HepG2 (cell line): ENCODE results near the gene PGC. TPM values are rescaled to one million over a fixed set of nuclear protein-coding genes. Genes with fewer than 3 reads are reported as not detected.
A peak's percentile ranks its signal among the peaks of the same experiment; 100 is the strongest.

Experiments
- ARID5B ChIP-seq: IDR thresholded peaks from 2 replicates; pipeline ENCODE4 v1.4.0; 2020; ENCODE audit warnings: mild to moderate bottlenecking, missing genetic modification reagents
- DNMT1 ChIP-seq: sonication (generic); formaldehyde crosslinking; IDR thresholded peaks from 2 replicates; pipeline ENCODE4 v1.5.1; 2020; ENCODE audit warnings: mild to moderate bottlenecking, missing genetic modification reagents
- EEA1 ChIP-seq: sonication (generic); formaldehyde crosslinking; IDR thresholded peaks from 2 replicates; pipeline ENCODE4 v1.5.1; 2020; ENCODE audit warnings: mild to moderate bottlenecking, missing genetic modification reagents, borderline replicate concordance
- FIP1L1 ChIP-seq: fragments of 200-400 bp; formaldehyde crosslinking; IDR thresholded peaks from 2 replicates; pipeline ENCODE4 v1.6.1; 2018; ENCODE audit warnings: low read depth, mild to moderate bottlenecking, low read length, moderate library complexity, borderline replicate concordance; ENCODE audit not compliant: insufficient read depth
- HDAC2 ChIP-seq: sonication (generic); formaldehyde crosslinking; IDR thresholded peaks from 2 replicates; pipeline ENCODE4 v1.4.0; 2020; ENCODE audit warnings: missing genetic modification reagents
- KLF16 ChIP-seq, 2 experiments: sonication (generic) in 1 of 2; formaldehyde crosslinking in 1 of 2; IDR thresholded peaks; 2 replicates each; pipeline versions ENCODE4 v1.6.1 to v1.8.0; 2016 to 2023; ENCODE audit warnings: missing genetic modification reagents in 2 of 2, missing compliant biosample characterization in 1 of 2
- MIXL1 ChIP-seq: IDR thresholded peaks from 2 replicates; pipeline ENCODE4 v1.6.1; 2016
- MXD4 ChIP-seq: IDR thresholded peaks from 2 replicates; pipeline ENCODE4 v1.6.1; 2016; ENCODE audit warnings: mild to moderate bottlenecking, missing biosample characterization, missing genetic modification reagents
- MXI1 ChIP-seq: IDR thresholded peaks from 3 replicates; pipeline ENCODE4 v1.6.1; 2012; ENCODE audit warnings: low read depth, low read length, inconsistent platforms, borderline replicate concordance
- MYC ChIP-seq: sonication (generic); formaldehyde crosslinking; IDR thresholded peaks from 2 replicates; pipeline ENCODE4 v1.9.0; 2021; ENCODE audit warnings: missing genetic modification reagents, borderline replicate concordance
- SMAD3 ChIP-seq: sonication (generic); formaldehyde crosslinking; IDR thresholded peaks from 2 replicates; pipeline ENCODE4 v1.4.0; 2020; ENCODE audit warnings: missing genetic modification reagents
- SP140L ChIP-seq: sonication (generic); formaldehyde crosslinking; IDR thresholded peaks from 2 replicates; pipeline ENCODE4 v1.4.0; 2020; ENCODE audit warnings: missing genetic modification reagents, borderline replicate concordance
- STAG1 ChIP-seq: sonication (generic); formaldehyde crosslinking; IDR thresholded peaks from 2 replicates; pipeline ENCODE4 v1.4.0; 2020; ENCODE audit warnings: missing genetic modification reagents
- YY1 ChIP-seq: IDR thresholded peaks from 2 replicates; pipeline ENCODE4 v1.6.1; 2011; ENCODE audit warnings: low read length, low read depth, moderate library complexity, mild to moderate bottlenecking; ENCODE audit not compliant: insufficient read depth, insufficient replicate concordance
- ZNF143 ChIP-seq: sonication (generic); formaldehyde crosslinking; IDR thresholded peaks from 2 replicates; pipeline ENCODE4 v1.4.0; 2020; ENCODE audit warnings: missing genetic modification reagents
- ZNF430 ChIP-seq: sonication (generic); formaldehyde crosslinking; IDR thresholded peaks from 2 replicates; pipeline ENCODE4 v1.9.0; 2021; ENCODE audit warnings: mild to moderate bottlenecking, missing genetic modification reagents
- ZNF556 ChIP-seq: sonication (generic); formaldehyde crosslinking; IDR thresholded peaks from 2 replicates; pipeline ENCODE4 v1.4.0; 2020; ENCODE audit warnings: mild to moderate bottlenecking, missing genetic modification reagents, borderline replicate concordance
- polyA plus RNA-seq, 8 experiments: library from polyadenylated mRNA; depleted of rRNA in 3 of 8; stranded (reverse) in 7 of 8; unstranded in 1 of 8; fragments of >200 nt; fragmentation: Illumina TruSeq in 4 of 8; extraction: Trizol in 4 of 8; gene quantifications; 2 replicates each; pipeline versions ENCODE4 v1.2.1 to v1.2.3, GENCODE V29; 2011 to 2016; ENCODE audit warnings: low read depth in 4 of 8, missing spikeins in 1 of 8, mixed read lengths in 1 of 8; ENCODE audit not compliant: insufficient read depth in 1 of 8
- total RNA-seq, 5 experiments: library from RNA; depleted of rRNA; stranded (reverse); fragments of >200 nt; fragmentation: Illumina TruSeq; extraction: Trizol; gene quantifications; 2 replicates each; pipeline ENCODE4 v1.2.3, GENCODE V29; 2016; ENCODE audit warnings: low read depth in 1 of 5
- TF ChIP-seq, protein P1 (sequence below): sonication (generic); formaldehyde crosslinking; IDR thresholded peaks from 2 replicates; pipeline ENCODE4 v1.8.1; 2022; ENCODE audit warnings: low read depth, mild to moderate bottlenecking, missing genetic modification reagents
- TF ChIP-seq, protein P2 (sequence below): sonication (generic); formaldehyde crosslinking; IDR thresholded peaks from 2 replicates; pipeline ENCODE4 v1.8.1; 2023; ENCODE audit warnings: mild to moderate bottlenecking, missing genetic modification reagents
- TF ChIP-seq, protein P3 (sequence below): sonication (generic); formaldehyde crosslinking; IDR thresholded peaks from 2 replicates; pipeline ENCODE4 v1.4.0; 2020; ENCODE audit warnings: low read depth, mild to moderate bottlenecking, missing genetic modification reagents

PGC gene
- total and polyA plus RNA-seq, 2 of the 13 experiments (the other 11 are each of a cell fraction or from before 2014, with no cell fraction given), result 426 to 502 TPM

- TF ChIP-seq, protein P1, sequence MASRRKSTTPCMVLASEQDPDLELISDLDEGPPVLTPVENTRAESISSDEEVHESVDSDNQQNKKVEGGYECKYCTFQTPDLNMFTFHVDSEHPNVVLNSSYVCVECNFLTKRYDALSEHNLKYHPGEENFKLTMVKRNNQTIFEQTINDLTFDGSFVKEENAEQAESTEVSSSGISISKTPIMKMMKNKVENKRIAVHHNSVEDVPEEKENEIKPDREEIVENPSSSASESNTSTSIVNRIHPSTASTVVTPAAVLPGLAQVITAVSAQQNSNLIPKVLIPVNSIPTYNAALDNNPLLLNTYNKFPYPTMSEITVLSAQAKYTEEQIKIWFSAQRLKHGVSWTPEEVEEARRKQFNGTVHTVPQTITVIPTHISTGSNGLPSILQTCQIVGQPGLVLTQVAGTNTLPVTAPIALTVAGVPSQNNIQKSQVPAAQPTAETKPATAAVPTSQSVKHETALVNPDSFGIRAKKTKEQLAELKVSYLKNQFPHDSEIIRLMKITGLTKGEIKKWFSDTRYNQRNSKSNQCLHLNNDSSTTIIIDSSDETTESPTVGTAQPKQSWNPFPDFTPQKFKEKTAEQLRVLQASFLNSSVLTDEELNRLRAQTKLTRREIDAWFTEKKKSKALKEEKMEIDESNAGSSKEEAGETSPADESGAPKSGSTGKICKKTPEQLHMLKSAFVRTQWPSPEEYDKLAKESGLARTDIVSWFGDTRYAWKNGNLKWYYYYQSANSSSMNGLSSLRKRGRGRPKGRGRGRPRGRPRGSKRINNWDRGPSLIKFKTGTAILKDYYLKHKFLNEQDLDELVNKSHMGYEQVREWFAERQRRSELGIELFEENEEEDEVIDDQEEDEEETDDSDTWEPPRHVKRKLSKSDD (CRISPR knock-in tag), result no peak; the same call in 1 of the 2 replicates
- TF ChIP-seq ZNF556 (CRISPR knock-in tag) (peak; percentile 90), YY1 (peak; percentile 80), STAG1 (CRISPR knock-in tag) (peak; percentile 85), MXI1 (peak; percentile 81; the same call in 2 of the 3 replicates), DNMT1 (CRISPR knock-in tag) (0 out of 2 replicates have a peak, but pooled peaks have one; percentile 79), ZNF143 (CRISPR knock-in tag) (no peak), SMAD3 (CRISPR knock-in tag) (no peak), FIP1L1 (no peak), ARID5B (CRISPR knock-in tag) (peak; percentile 31; the same call in 1 of the 2 replicates), KLF16 (CRISPR knock-in tag; IDR thresholded peaks at IDR 0.05) (peak in 1 of 2 experiments; percentile 62; a peak in 1 of 4 replicates), MXD4 (CRISPR knock-in tag) (no peak), ZNF430 (no peak), MYC (CRISPR knock-in tag) (no peak), SP140L (0 out of 2 replicates have a peak, but pooled peaks have one; percentile 4), MIXL1 (CRISPR knock-in tag) (peak; percentile 17; the same call in 1 of the 2 replicates), HDAC2 (CRISPR knock-in tag) (peak; percentile 26; the same call in 1 of the 2 replicates), EEA1 (peak; percentile 76; the same call in 1 of the 2 replicates)
- TF ChIP-seq, protein P2, sequence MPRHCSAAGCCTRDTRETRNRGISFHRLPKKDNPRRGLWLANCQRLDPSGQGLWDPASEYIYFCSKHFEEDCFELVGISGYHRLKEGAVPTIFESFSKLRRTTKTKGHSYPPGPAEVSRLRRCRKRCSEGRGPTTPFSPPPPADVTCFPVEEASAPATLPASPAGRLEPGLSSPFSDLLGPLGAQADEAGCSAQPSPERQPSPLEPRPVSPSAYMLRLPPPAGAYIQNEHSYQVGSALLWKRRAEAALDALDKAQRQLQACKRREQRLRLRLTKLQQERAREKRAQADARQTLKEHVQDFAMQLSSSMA (CRISPR knock-in tag), result peak; percentile 1; the same call in 1 of the 2 replicates
- TF ChIP-seq, protein P3, sequence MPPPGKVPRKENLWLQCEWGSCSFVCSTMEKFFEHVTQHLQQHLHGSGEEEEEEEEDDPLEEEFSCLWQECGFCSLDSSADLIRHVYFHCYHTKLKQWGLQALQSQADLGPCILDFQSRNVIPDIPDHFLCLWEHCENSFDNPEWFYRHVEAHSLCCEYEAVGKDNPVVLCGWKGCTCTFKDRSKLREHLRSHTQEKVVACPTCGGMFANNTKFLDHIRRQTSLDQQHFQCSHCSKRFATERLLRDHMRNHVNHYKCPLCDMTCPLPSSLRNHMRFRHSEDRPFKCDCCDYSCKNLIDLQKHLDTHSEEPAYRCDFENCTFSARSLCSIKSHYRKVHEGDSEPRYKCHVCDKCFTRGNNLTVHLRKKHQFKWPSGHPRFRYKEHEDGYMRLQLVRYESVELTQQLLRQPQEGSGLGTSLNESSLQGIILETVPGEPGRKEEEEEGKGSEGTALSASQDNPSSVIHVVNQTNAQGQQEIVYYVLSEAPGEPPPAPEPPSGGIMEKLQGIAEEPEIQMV (CRISPR knock-in tag), result peak; percentile 63; the same call in 1 of the 2 replicates
These were observed 39.4 kb upstream of the PGC start (continued) for GRCh38 chr6:41786451-41787218.
